Measurements from ENCODE around the gene SIX1. TPM values are rescaled to one million over a fixed set of nuclear protein-coding genes. Genes with fewer than 3 reads are reported as not detected.
A peak's percentile ranks its signal among the peaks of the same experiment; 100 is the strongest.

SIX1 gene
- total and polyA plus RNA-seq, 2 of the 13 experiments (the other 11 are each of a cell fraction or from before 2014, with no cell fraction given) = 1.7 to 6.5 TPM

DNA sequence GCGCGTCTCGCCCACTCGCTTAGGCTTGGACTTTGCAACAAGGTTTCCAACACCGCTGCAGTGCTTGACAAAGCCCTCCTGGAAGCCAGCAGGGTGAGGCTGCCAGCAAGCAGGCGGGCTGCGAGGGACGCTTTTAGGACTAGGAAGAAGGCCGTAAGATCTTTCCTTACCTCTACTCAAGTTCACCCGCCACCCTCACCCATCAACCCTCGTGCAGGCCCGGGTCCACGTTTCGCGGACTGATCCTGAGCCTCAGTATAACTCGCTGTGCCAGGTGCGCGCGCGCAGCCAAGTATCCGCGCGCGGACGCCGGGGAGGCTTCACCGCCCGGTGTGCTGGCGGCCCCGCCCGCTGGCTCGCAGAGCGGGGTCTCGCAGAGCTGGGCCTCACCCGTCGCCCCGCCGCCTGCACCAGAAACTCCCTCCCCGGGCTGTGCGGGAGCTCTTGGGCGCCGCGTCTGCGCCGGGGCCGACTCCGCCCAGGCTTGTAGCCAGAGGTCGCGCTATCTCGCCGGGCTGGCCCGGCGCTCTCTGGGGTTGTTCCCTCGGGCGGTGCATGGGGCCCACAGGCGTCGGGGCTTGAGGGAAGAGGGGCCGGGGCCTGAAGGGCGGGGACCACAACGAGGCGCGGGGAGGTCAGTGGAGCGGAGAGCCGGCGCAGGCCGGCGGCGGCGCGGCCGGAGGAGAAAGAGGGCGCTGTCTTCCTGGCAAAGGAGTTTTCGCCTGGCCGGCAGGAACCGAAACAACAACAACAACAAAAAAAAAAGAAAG, 7.6 kb upstream of the SIX1 start (continued):
- TF ChIP-seq, protein P1, sequence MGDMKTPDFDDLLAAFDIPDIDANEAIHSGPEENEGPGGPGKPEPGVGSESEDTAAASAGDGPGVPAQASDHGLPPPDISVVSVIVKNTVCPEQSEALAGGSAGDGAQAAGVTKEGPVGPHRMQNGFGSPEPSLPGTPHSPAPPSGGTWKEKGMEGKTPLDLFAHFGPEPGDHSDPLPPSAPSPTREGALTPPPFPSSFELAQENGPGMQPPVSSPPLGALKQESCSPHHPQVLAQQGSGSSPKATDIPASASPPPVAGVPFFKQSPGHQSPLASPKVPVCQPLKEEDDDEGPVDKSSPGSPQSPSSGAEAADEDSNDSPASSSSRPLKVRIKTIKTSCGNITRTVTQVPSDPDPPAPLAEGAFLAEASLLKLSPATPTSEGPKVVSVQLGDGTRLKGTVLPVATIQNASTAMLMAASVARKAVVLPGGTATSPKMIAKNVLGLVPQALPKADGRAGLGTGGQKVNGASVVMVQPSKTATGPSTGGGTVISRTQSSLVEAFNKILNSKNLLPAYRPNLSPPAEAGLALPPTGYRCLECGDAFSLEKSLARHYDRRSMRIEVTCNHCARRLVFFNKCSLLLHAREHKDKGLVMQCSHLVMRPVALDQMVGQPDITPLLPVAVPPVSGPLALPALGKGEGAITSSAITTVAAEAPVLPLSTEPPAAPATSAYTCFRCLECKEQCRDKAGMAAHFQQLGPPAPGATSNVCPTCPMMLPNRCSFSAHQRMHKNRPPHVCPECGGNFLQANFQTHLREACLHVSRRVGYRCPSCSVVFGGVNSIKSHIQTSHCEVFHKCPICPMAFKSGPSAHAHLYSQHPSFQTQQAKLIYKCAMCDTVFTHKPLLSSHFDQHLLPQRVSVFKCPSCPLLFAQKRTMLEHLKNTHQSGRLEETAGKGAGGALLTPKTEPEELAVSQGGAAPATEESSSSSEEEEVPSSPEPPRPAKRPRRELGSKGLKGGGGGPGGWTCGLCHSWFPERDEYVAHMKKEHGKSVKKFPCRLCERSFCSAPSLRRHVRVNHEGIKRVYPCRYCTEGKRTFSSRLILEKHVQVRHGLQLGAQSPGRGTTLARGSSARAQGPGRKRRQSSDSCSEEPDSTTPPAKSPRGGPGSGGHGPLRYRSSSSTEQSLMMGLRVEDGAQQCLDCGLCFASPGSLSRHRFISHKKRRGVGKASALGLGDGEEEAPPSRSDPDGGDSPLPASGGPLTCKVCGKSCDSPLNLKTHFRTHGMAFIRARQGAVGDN (CRISPR knock-in tag; IDR thresholded peaks at IDR 0.05) = peak; percentile 92
- TF ChIP-seq, protein P2, sequence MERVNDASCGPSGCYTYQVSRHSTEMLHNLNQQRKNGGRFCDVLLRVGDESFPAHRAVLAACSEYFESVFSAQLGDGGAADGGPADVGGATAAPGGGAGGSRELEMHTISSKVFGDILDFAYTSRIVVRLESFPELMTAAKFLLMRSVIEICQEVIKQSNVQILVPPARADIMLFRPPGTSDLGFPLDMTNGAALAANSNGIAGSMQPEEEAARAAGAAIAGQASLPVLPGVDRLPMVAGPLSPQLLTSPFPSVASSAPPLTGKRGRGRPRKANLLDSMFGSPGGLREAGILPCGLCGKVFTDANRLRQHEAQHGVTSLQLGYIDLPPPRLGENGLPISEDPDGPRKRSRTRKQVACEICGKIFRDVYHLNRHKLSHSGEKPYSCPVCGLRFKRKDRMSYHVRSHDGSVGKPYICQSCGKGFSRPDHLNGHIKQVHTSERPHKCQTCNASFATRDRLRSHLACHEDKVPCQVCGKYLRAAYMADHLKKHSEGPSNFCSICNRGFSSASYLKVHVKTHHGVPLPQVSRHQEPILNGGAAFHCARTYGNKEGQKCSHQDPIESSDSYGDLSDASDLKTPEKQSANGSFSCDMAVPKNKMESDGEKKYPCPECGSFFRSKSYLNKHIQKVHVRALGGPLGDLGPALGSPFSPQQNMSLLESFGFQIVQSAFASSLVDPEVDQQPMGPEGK (CRISPR knock-in tag; IDR thresholded peaks at IDR 0.05) = peak; percentile 62; the same call in 1 of the 2 replicates
- peak; percentile 67 for TF ChIP-seq HNRNPLL (IDR thresholded peaks at IDR 0.05; ENCODE audit: low read depth, low read length, poor library complexity, severe bottlenecking)
- TF ChIP-seq ZNF282 (IDR thresholded peaks at IDR 0.05; ENCODE audit: partially characterized antibody) = no peak
- no peak for TF ChIP-seq TAF15 (IDR thresholded peaks at IDR 0.05; ENCODE audit: low read depth, low read length, poor library complexity, severe bottlenecking)
- no peak for TF ChIP-seq ZNF451 (CRISPR knock-in tag; IDR thresholded peaks at IDR 0.05)
- TF ChIP-seq CCDC6 (CRISPR knock-in tag; IDR thresholded peaks at IDR 0.05) = peak; percentile 57; the same call in 1 of the 2 replicates
- TF ChIP-seq, protein P3, sequence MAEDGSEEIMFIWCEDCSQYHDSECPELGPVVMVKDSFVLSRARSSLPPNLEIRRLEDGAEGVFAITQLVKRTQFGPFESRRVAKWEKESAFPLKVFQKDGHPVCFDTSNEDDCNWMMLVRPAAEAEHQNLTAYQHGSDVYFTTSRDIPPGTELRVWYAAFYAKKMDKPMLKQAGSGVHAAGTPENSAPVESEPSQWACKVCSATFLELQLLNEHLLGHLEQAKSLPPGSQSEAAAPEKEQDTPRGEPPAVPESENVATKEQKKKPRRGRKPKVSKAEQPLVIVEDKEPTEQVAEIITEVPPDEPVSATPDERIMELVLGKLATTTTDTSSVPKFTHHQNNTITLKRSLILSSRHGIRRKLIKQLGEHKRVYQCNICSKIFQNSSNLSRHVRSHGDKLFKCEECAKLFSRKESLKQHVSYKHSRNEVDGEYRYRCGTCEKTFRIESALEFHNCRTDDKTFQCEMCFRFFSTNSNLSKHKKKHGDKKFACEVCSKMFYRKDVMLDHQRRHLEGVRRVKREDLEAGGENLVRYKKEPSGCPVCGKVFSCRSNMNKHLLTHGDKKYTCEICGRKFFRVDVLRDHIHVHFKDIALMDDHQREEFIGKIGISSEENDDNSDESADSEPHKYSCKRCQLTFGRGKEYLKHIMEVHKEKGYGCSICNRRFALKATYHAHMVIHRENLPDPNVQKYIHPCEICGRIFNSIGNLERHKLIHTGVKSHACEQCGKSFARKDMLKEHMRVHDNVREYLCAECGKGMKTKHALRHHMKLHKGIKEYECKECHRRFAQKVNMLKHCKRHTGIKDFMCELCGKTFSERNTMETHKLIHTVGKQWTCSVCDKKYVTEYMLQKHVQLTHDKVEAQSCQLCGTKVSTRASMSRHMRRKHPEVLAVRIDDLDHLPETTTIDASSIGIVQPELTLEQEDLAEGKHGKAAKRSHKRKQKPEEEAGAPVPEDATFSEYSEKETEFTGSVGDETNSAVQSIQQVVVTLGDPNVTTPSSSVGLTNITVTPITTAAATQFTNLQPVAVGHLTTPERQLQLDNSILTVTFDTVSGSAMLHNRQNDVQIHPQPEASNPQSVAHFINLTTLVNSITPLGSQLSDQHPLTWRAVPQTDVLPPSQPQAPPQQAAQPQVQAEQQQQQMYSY (CRISPR knock-in tag; IDR thresholded peaks at IDR 0.05) = 0 out of 2 replicates have a peak, but pooled peaks have one; percentile 41
- peak; percentile 60 for TF ChIP-seq ZNF430 (CRISPR knock-in tag; IDR thresholded peaks at IDR 0.05)
- TF ChIP-seq, protein P4, sequence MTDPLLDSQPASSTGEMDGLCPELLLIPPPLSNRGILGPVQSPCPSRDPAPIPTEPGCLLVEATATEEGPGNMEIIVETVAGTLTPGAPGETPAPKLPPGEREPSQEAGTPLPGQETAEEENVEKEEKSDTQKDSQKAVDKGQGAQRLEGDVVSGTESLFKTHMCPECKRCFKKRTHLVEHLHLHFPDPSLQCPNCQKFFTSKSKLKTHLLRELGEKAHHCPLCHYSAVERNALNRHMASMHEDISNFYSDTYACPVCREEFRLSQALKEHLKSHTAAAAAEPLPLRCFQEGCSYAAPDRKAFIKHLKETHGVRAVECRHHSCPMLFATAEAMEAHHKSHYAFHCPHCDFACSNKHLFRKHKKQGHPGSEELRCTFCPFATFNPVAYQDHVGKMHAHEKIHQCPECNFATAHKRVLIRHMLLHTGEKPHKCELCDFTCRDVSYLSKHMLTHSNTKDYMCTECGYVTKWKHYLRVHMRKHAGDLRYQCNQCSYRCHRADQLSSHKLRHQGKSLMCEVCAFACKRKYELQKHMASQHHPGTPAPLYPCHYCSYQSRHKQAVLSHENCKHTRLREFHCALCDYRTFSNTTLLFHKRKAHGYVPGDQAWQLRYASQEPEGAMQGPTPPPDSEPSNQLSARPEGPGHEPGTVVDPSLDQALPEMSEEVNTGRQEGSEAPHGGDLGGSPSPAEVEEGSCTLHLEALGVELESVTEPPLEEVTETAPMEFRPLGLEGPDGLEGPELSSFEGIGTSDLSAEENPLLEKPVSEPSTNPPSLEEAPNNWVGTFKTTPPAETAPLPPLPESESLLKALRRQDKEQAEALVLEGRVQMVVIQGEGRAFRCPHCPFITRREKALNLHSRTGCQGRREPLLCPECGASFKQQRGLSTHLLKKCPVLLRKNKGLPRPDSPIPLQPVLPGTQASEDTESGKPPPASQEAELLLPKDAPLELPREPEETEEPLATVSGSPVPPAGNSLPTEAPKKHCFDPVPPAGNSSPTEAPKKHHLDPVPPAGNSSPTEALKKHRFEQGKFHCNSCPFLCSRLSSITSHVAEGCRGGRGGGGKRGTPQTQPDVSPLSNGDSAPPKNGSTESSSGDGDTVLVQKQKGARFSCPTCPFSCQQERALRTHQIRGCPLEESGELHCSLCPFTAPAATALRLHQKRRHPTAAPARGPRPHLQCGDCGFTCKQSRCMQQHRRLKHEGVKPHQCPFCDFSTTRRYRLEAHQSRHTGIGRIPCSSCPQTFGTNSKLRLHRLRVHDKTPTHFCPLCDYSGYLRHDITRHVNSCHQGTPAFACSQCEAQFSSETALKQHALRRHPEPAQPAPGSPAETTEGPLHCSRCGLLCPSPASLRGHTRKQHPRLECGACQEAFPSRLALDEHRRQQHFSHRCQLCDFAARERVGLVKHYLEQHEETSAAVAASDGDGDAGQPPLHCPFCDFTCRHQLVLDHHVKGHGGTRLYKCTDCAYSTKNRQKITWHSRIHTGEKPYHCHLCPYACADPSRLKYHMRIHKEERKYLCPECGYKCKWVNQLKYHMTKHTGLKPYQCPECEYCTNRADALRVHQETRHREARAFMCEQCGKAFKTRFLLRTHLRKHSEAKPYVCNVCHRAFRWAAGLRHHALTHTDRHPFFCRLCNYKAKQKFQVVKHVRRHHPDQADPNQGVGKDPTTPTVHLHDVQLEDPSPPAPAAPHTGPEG (CRISPR knock-in tag; IDR thresholded peaks at IDR 0.05) = 0 out of 2 replicates have a peak, but pooled peaks have one; percentile 61
- no peak for TF ChIP-seq SMAD9 (CRISPR knock-in tag; IDR thresholded peaks at IDR 0.05)
